HCT116 (cell line): ENCODE measurements around the gene NPL. TPM values are rescaled to one million over a fixed set of nuclear protein-coding genes. Genes with fewer than 3 reads are reported as not detected.

Experiments used
- EZH2 ChIP-seq: fragments of 200-600 bp; sonication (generic); IDR thresholded peaks from 2 replicates; pipeline ENCODE4 v1.6.1; 2017; ENCODE audit warnings: antibody characterized with exemption, mixed run types
- EZH2phosphoT487 ChIP-seq: fragments of 200-600 bp; IDR thresholded peaks from 2 replicates; pipeline ENCODE4 v1.6.1; 2018; ENCODE audit warnings: antibody characterized with exemption, borderline replicate concordance
- FOSL1 ChIP-seq: IDR thresholded peaks from 2 replicates; pipeline ENCODE4 v1.6.1; 2012; ENCODE audit warnings: low read depth
- JUND ChIP-seq: IDR thresholded peaks from 2 replicates; pipeline ENCODE4 v1.6.1; 2012
- POLR2A ChIP-seq: IDR thresholded peaks from 2 replicates; pipeline ENCODE4 v1.7.0; 2011; ENCODE audit warnings: borderline replicate concordance; ENCODE audit not compliant: insufficient read depth, insufficient read length; ENCODE audit errors: extremely low read depth
- POLR2AphosphoS5 ChIP-seq: IDR thresholded peaks from 2 replicates; pipeline ENCODE4 v1.6.1; 2011; ENCODE audit warnings: mild to moderate bottlenecking, low read depth, low read length, moderate library complexity
- RAD21 ChIP-seq: IDR thresholded peaks from 2 replicates; pipeline ENCODE4 v1.6.1; 2012; ENCODE audit warnings: low read depth, mild to moderate bottlenecking
- REST ChIP-seq: IDR thresholded peaks from 2 replicates; pipeline ENCODE4 v1.6.1; 2012; ENCODE audit warnings: low read depth
- TCF7L2 ChIP-seq: IDR thresholded peaks from 2 replicates; pipeline ENCODE4 v1.7.0; 2011; ENCODE audit warnings: borderline replicate concordance, inconsistent platforms; ENCODE audit not compliant: insufficient read depth, insufficient read length; ENCODE audit errors: extremely low read depth
- ZBTB33 ChIP-seq: IDR thresholded peaks from 2 replicates; pipeline ENCODE4 v1.6.1; 2011; ENCODE audit warnings: mild to moderate bottlenecking, low read length, moderate library complexity; ENCODE audit not compliant: insufficient replicate concordance; ENCODE audit errors: extremely low read depth
- ZNF274 ChIP-seq: fragments of 200-500 bp; sonication (Bioruptor generic); IDR thresholded peaks from 2 replicates; pipeline ENCODE4 v1.6.1; 2014; ENCODE audit warnings: mild to moderate bottlenecking, low read depth, low read length, inconsistent platforms
- total RNA-seq: library from RNA; stranded (reverse); gene quantifications from one replicate; pipeline ENCODE4 v1.2.1, GENCODE V29; 2021; ENCODE audit not compliant: unreplicated experiment

NPL gene
- total RNA-seq, 1 experiment from 2014 or later, result 0.39 TPM

DNA sequence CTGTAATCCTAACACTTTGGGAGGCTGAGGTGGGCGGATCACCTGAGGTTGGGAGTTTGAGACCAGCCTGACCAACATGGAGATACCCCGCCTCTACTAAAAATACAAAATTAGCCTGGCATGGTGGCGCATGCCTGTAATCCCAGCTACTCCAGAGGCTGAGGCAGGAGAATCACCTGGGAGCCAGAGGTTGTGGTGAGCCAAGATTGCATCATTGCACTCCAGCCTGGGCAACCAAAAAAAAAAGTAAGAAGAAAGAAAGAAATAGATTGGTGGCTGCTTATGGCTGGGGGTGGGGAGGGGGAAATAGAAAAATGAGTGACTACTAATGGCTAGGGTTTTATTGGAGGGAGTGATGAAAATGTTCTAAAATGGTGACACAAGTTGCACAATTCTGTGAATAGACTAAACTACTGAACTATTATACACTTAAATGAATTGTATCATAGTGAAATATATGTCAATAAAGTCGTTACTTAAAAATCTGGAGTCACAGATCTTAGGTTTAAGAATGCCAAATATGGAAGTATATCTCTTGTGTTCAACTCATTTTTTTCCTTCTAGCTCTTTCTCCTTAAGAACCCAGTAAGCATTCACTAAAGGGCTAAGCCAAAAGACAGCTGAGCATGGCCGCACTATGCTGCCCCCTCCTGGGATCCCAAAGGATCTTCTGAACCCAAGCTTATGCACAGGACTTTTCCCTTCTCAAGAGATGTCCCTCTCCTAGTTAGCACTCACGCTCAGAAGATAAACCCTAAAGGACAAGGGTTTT is 3.2 kb upstream of the NPL start (continued):
- TF ChIP-seq REST, result no peak
- TF ChIP-seq FOSL1, result no peak
- no peak for TF ChIP-seq POLR2A
- TF ChIP-seq ZBTB33, result no peak
- no peak for TF ChIP-seq EZH2
- no peak for TF ChIP-seq TCF7L2
- no peak for TF ChIP-seq ZNF274
- no peak for TF ChIP-seq POLR2AphosphoS5
- TF ChIP-seq RAD21, result peak; percentile 70
- TF ChIP-seq JUND, result no peak
- no peak for TF ChIP-seq EZH2phosphoT487
